Uterus (tissue), 4 donors: Measurements from ENCODE around the gene MLNR. TPM values are rescaled to one million over a fixed set of nuclear protein-coding genes. Genes with fewer than 3 reads are reported as not detected.

Experiments used
- DNase-seq, 2 donors: peaks; one replicate each; pipeline ENCODE4 v3.0.0-alpha.2; 2019 to 2020
- H3K27ac ChIP-seq, 2 donors: fragments of 200-600 bp; sonication (generic); 1 replicate in 1 of 2; 2 replicates in 1 of 2; pipeline ENCODE4 v1.5.1; 2016 to 2018
- H3K27me3 ChIP-seq, 2 donors: fragments of 200-600 bp; sonication (generic); one replicate each; pipeline ENCODE4 v1.5.1; 2018 to 2019; ENCODE audit warnings: control low read depth in 1 of 2
- H3K36me3 ChIP-seq, 2 donors: fragments of 200-600 bp; sonication (generic); one replicate each; pipeline ENCODE4 v1.5.1; 2019; ENCODE audit warnings: control low read depth in 1 of 2
- H3K4me1 ChIP-seq, 2 donors: fragments of 200-600 bp; sonication (generic); one replicate each; pipeline ENCODE4 v1.5.1; 2018 to 2019; ENCODE audit warnings: control low read depth in 1 of 2
- H3K4me3 ChIP-seq, 2 donors: fragments of 200-600 bp; sonication (generic); 1 replicate in 1 of 2; 2 replicates in 1 of 2; pipeline ENCODE4 v1.5.1; 2018 to 2019; ENCODE audit warnings: mild to moderate bottlenecking in 1 of 2
- H3K9me3 ChIP-seq, 2 donors: fragments of 200-600 bp; sonication (generic); one replicate each; pipeline ENCODE4 v1.5.1; 2019; ENCODE audit warnings: control low read depth in 1 of 2
- CTCF ChIP-seq, 4 experiments: fragments of 200-600 bp in 2 of 4; fragments of 450-650 bp in 2 of 4; sonication (generic) in 2 of 4; IDR thresholded peaks; one replicate each; pipeline ENCODE4 v1.5.1; 2016 to 2019; ENCODE audit warnings: antibody characterized with exemption in 4 of 4, mild to moderate bottlenecking in 2 of 4, moderate library complexity in 1 of 4
- POLR2A ChIP-seq, 2 donors: fragments of 450-650 bp; IDR thresholded peaks; one replicate each; pipeline ENCODE4 v1.6.1; 2016; ENCODE audit warnings: antibody characterized with exemption in 2 of 2, mild to moderate bottlenecking in 1 of 2, moderate library complexity in 1 of 2
- intact Hi-C: fragments of 100-400 bp; cut with DNase I; formaldehyde crosslinking; loops from one replicate; pipeline ENCODE4 v1.15.1; 2023; ENCODE audit warnings: low total_unique reads
- total RNA-seq, 4 donors: library from RNA; depleted of rRNA in 3 of 4; stranded (reverse); fragments of >200 nt in 3 of 4; gene quantifications; one replicate each; pipeline versions ENCODE4 v1.1.0 to v1.2.4, GENCODE V29; 2014 to 2023
- donor health status: DM: yes; HTN: yes; CAD: no.

MLNR gene
- total RNA-seq, 4 donors from 2014 or later: not detected

- DNase-seq: no peak
- no peaks in the 10 kb centered on the region for H3K27me3 ChIP-seq
- H3K4me3 ChIP-seq: no peak overlapping the region
- H3K36me3 ChIP-seq: no peaks in the 10 kb centered on the region
- H3K27ac ChIP-seq: no peak overlapping the region
- no peaks in the 10 kb centered on the region for H3K9me3 ChIP-seq
- TF ChIP-seq POLR2A (IDR thresholded peaks at IDR 0.05) (no peak), CTCF (IDR thresholded peaks at IDR 0.05) (peak in 1 of 4 experiments; percentile 7)
- no peaks in the 10 kb centered on the region for H3K4me1 ChIP-seq
- intact Hi-C loops: no loop called here
These were observed 19.9 kb downstream of the MLNR start for GRCh38 chr13:49240017-49240416.

- H3K9me3 ChIP-seq: no peaks in the 10 kb centered on the region
- H3K27ac ChIP-seq: no peak overlapping the region
- H3K4me3 ChIP-seq: no peak overlapping the region
- no peaks in the 10 kb centered on the region for H3K4me1 ChIP-seq
- intact Hi-C loops: no loop called here
- no peaks in the 10 kb centered on the region for H3K27me3 ChIP-seq
- no peaks in the 10 kb centered on the region for H3K36me3 ChIP-seq
- no peak for TF ChIP-seq POLR2A (IDR thresholded peaks at IDR 0.05)
- no peak for TF ChIP-seq CTCF (IDR thresholded peaks at IDR 0.05)
- no peak for DNase-seq
These were observed 21.2 kb downstream of the MLNR start for GRCh38 chr13:49241296-49241695.

GRCh38 chr13:49245101-49245500 is 25.0 kb downstream of the MLNR start:
- TF ChIP-seq POLR2A (IDR thresholded peaks at IDR 0.05) (no peak), CTCF (IDR thresholded peaks at IDR 0.05) (no peak)
- no peak for DNase-seq
- intact Hi-C loops: no loop called here

GRCh38 chr13:49246850-49247642 is 26.9 kb downstream of the MLNR start:
- intact Hi-C loops: no loop called here
- peaks cover 0 to 9% of the 10 kb centered on the region in 2 donors for H3K4me1 ChIP-seq

More at GRCh38 chr13:49245101-49245500, 25.0 kb downstream of the MLNR start:
- Histone ChIP-seq H3K27me3 (no peaks in the 10 kb centered on the region), H3K9me3 (no peaks in the 10 kb centered on the region), H3K36me3 (no peaks in the 10 kb centered on the region), H3K4me1 (peaks cover 0 to 9% of the 10 kb centered on the region in 2 donors), H3K27ac (no peak overlapping the region), H3K4me3 (no peak overlapping the region)

More at GRCh38 chr13:49246850-49247642, 26.9 kb downstream of the MLNR start:
- Histone ChIP-seq H3K4me3 (peak overlapping the region; percentile 72 to 98), H3K27ac (peak overlapping the region; percentile 92 to 94), H3K27me3 (no peaks in the 10 kb centered on the region), H3K36me3 (no peaks in the 10 kb centered on the region), H3K9me3 (no peaks in the 10 kb centered on the region)
- DNase-seq: no peak
- TF ChIP-seq POLR2A (IDR thresholded peaks at IDR 0.05): no peak
- TF ChIP-seq CTCF (IDR thresholded peaks at IDR 0.05): no peak
